Fibroblast of lung (primary cell): ENCODE results near the gene GJD3. TPM values are rescaled to one million over a fixed set of nuclear protein-coding genes. Genes with fewer than 3 reads are reported as not detected.

Experiments
- DNase-seq, 2 donors: peaks; one replicate each; pipeline versions ENCODE4 v3.0.0 to v3.0.0-alpha.2; 2010; ENCODE audit warnings: low read depth in 2 of 2
- H2AFZ ChIP-seq: 2 replicates; pipeline ENCODE4 v1.5.1; 2012; ENCODE audit warnings: low read length, control low read depth, inconsistent platforms
- H3K27ac ChIP-seq: 2 replicates; pipeline ENCODE4 v1.5.1; 2011; ENCODE audit warnings: low read length, control low read depth; ENCODE audit not compliant: insufficient read depth
- H3K27me3 ChIP-seq: 2 replicates; pipeline ENCODE4 v1.5.1; 2011; ENCODE audit warnings: mild to moderate bottlenecking, low read length; ENCODE audit not compliant: control insufficient read depth, insufficient read depth
- H3K36me3 ChIP-seq: 2 replicates; pipeline ENCODE4 v1.5.1; 2011; ENCODE audit warnings: low read length; ENCODE audit not compliant: control insufficient read depth, insufficient read depth
- H3K4me1 ChIP-seq: 2 replicates; pipeline ENCODE4 v1.5.1; 2011; ENCODE audit warnings: low read length; ENCODE audit not compliant: control insufficient read depth, insufficient read depth; ENCODE audit errors: extremely low read depth
- H3K4me2 ChIP-seq: 2 replicates; pipeline ENCODE4 v1.5.1; 2011; ENCODE audit warnings: low read length, control low read depth; ENCODE audit not compliant: insufficient read depth; ENCODE audit errors: extremely low read depth
- H3K4me3 ChIP-seq, 4 experiments: fragments of 200-600 bp in 1 of 4; sonication (generic) in 1 of 4; replicated peaks in 1 of 4; 2 replicates each; pipeline ENCODE4 v1.5.1; 2011 to 2016; ENCODE audit warnings: low read length in 4 of 4, low read depth in 3 of 4, mild to moderate bottlenecking in 3 of 4, control low read depth in 2 of 4, inconsistent platforms in 1 of 4, mixed read lengths in 1 of 4; ENCODE audit not compliant: insufficient read depth in 1 of 4; ENCODE audit errors: control extremely low read depth in 1 of 4
- H3K79me2 ChIP-seq: 2 replicates; pipeline ENCODE4 v1.5.1; 2012; ENCODE audit warnings: mild to moderate bottlenecking, low read length, inconsistent platforms; ENCODE audit not compliant: control insufficient read depth, insufficient read depth
- H3K9ac ChIP-seq: 2 replicates; pipeline ENCODE4 v1.5.1; 2011; ENCODE audit warnings: mild to moderate bottlenecking, low read length, control low read depth; ENCODE audit not compliant: insufficient read depth
- H3K9me3 ChIP-seq: 2 replicates; pipeline ENCODE4 v1.5.1; 2012; ENCODE audit warnings: low read depth, low read length; ENCODE audit not compliant: control insufficient read depth, insufficient read depth
- H4K20me1 ChIP-seq: 2 replicates; pipeline ENCODE4 v1.5.1; 2011; ENCODE audit warnings: low read length; ENCODE audit not compliant: control insufficient read depth, insufficient read depth; ENCODE audit errors: extremely low read depth
- CTCF ChIP-seq, 2 donors: IDR thresholded peaks in 1 of 2; conservative IDR thresholded peaks in 1 of 2; 1 replicate in 1 of 2; 2 replicates in 1 of 2; pipeline ENCODE4 v1.5.1; 2011 to 2012; ENCODE audit warnings: low read length in 2 of 2, control low read depth in 1 of 2, inconsistent platforms in 1 of 2, low read depth in 1 of 2, mild to moderate bottlenecking in 1 of 2
- EZH2 ChIP-seq: IDR thresholded peaks from 2 replicates; pipeline ENCODE4 v1.5.1; 2012; ENCODE audit warnings: low read length, control low read depth, mild to moderate bottlenecking; ENCODE audit errors: missing control alignments
- polyA plus RNA-seq, 2 donors: library from polyadenylated mRNA; depleted of rRNA in 1 of 2; stranded (reverse) in 1 of 2; unstranded in 1 of 2; fragments of >200 nt; gene quantifications; 2 replicates each; pipeline ENCODE4 v1.2.1, GENCODE V29; 2011 to 2012; ENCODE audit warnings: missing spikeins in 1 of 2
- total RNA-seq: library from RNA; depleted of rRNA; stranded (reverse); fragments of >200 nt; gene quantifications from 2 replicates; pipeline ENCODE4 v1.2.1, GENCODE V29; 2014

The GJD3 gene
- total and polyA plus RNA-seq, 2 donors (not counting 1 experiment from before 2014, with no cell fraction given): 0.99 to 4.3 TPM

DNA sequence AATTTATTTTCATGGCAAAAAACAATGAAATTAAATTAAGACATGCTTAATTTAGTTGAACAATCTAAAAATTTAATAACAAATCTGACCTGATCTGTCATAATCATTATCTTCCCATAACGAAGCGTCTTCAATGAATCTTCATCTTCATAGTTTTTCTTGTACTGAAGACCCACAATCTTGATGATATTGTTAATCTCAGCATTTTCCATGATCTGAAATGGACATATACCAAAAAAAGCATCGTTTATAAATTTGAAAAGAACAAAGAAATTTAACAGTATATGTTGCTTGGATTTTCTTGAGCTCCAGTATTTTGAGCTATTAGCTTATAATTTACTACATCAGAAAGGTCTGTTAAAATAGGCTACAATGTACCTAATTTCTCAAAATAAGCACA, 42.9 kb upstream of the GJD3 start:
- Histone ChIP-seq H3K4me2 (no peak overlapping the region), H3K9ac (no peak overlapping the region), H4K20me1 (no peaks in the 10 kb centered on the region), H3K27ac (no peak overlapping the region), H3K4me1 (no peaks in the 10 kb centered on the region), H2AFZ (no peak overlapping the region), H3K4me3 (no peak overlapping the region), H3K79me2 (no peaks in the 10 kb centered on the region), H3K9me3 (no peaks in the 10 kb centered on the region), H3K27me3 (no peaks in the 10 kb centered on the region), H3K36me3 (peaks cover 5% of the 10 kb centered on the region)
- TF ChIP-seq CTCF (conservative IDR thresholded peaks at IDR 0.05 in 1 of 2, IDR thresholded peaks at IDR 0.05 in 1 of 2; ENCODE audit: low read depth in 1 of 2, low read length in 2 of 2) (no peak), EZH2 (no peak)
- DNase-seq: no peak

DNA sequence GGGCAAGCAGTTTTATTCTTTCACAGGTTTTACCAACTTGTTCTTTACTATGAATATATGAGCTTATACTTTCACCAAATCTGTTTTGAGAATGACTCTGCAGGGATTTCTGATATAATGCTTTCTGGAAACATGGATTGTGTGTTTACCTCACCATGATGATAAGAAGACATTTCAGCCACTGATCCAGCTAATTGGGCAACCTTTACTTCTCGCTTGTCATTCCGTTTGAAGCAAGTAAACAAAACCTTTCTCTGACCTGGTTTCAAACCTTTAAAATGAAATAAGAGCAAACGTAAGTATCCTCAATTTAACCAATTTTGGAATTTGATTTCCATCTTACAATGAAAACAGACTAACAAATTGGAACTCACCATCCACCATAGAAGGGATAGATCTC, 39.5 kb upstream of the GJD3 start:
- H2AFZ ChIP-seq: peak overlapping the region; percentile 21
- TF ChIP-seq CTCF (conservative IDR thresholded peaks at IDR 0.05 in 1 of 2, IDR thresholded peaks at IDR 0.05 in 1 of 2; ENCODE audit: low read depth in 1 of 2, low read length in 2 of 2): no peak
- no peak for TF ChIP-seq EZH2
- no peaks in the 10 kb centered on the region for H3K9me3 ChIP-seq
- no peak overlapping the region for H3K27ac ChIP-seq
- no peaks in the 10 kb centered on the region for H4K20me1 ChIP-seq
- H3K27me3 ChIP-seq: no peaks in the 10 kb centered on the region
- H3K79me2 ChIP-seq: no peaks in the 10 kb centered on the region
- H3K4me2 ChIP-seq: no peak overlapping the region
- H3K4me3 ChIP-seq: no peak overlapping the region
- no peak for DNase-seq
- H3K4me1 ChIP-seq: no peaks in the 10 kb centered on the region
- H3K9ac ChIP-seq: no peak overlapping the region
- peaks cover 7% of the 10 kb centered on the region for H3K36me3 ChIP-seq

GRCh38 chr17:40402668-40403067, 38.1 kb upstream of the GJD3 start:
- Histone ChIP-seq H3K4me2 (peak overlapping the region; percentile 4), H2AFZ (peak overlapping the region; percentile 58), H3K27ac (no peak overlapping the region), H3K9me3 (no peaks in the 10 kb centered on the region), H3K36me3 (peaks cover 7% of the 10 kb centered on the region), H3K9ac (no peak overlapping the region), H3K27me3 (no peaks in the 10 kb centered on the region), H3K4me3 (no peak overlapping the region), H3K79me2 (no peaks in the 10 kb centered on the region), H3K4me1 (no peaks in the 10 kb centered on the region), H4K20me1 (no peaks in the 10 kb centered on the region)
- TF ChIP-seq CTCF (conservative IDR thresholded peaks at IDR 0.05 in 1 of 2, IDR thresholded peaks at IDR 0.05 in 1 of 2; ENCODE audit: low read depth in 1 of 2, low read length in 2 of 2) (no peak), EZH2 (no peak)
- DNase-seq: no peak
